HepG2 (cell line): ENCODE measurements around the gene KAZN. TPM values are rescaled to one million over a fixed set of nuclear protein-coding genes. Genes with fewer than 3 reads are reported as not detected.
A peak's percentile ranks its signal among the peaks of the same experiment; 100 is the strongest.

Experiments
- ATAC-seq: fragments of 200-7000 bp; cut with Tn5 transposase; 3 replicates; pipeline ENCODE4 v1.9.1; 2020; ENCODE audit warnings: mild to moderate bottlenecking, moderate library complexity
- BruUV-seq: library from RNA; stranded (reverse); fragments of 400-500 nt; replicated peaks from 2 replicates; lab custom pipeline; 2021; lab: Mats Ljungman, UMichigan
- CTCF ChIA-PET: fragments of 300-600 bp; formaldehyde crosslinking; extraction: SDS; loops from one replicate; lab custom pipeline; 2021; ENCODE audit warnings: low total read pairs, inconsistent platforms, low intra/inter-chr PET ratio; lab: Yijun Ruan, JAX
- POLR2A ChIA-PET: fragments of 350-600 bp; sonication (Branson Sonifier 250); formaldehyde crosslinking; loops from one replicate; lab custom pipeline; 2020; ENCODE audit warnings: antibody characterized with exemption, inconsistent platforms; lab: Yijun Ruan, JAX
- DNase-seq: peaks from one replicate; pipeline ENCODE4 v3.0.0-alpha.2; 2015; ENCODE audit warnings: low spot score
- FAIRE-seq: peaks from 3 replicates; lab custom pipeline; 2011; peaks lifted over from hg19 to GRCh38; lab: Jason Lieb, UNC
- H2AFZ ChIP-seq: one replicate; pipeline ENCODE4 v1.6.1; 2011; ENCODE audit warnings: low read length, inconsistent platforms
- H3K27ac ChIP-seq: fragments of 300-600 bp; 3 replicates; pipeline ENCODE4 v1.8.0; 2011; ENCODE audit warnings: mixed run types, mild to moderate bottlenecking, mixed read lengths, low read length, inconsistent platforms; ENCODE audit not compliant: insufficient read depth; ENCODE audit errors: extremely low read length
- H3K27me3 ChIP-seq, 2 experiments: fragments of 200-600 bp in 1 of 2; 2 replicates in 1 of 2; 3 replicates in 1 of 2; pipeline versions ENCODE4 v1.6.0 to v1.8.0; 2011; ENCODE audit warnings: low read length in 2 of 2, mild to moderate bottlenecking in 2 of 2, moderate library complexity in 2 of 2, inconsistent platforms in 1 of 2; ENCODE audit not compliant: insufficient read depth in 2 of 2, control insufficient read depth in 1 of 2
- H3K36me3 ChIP-seq, 2 experiments: fragments of 200-600 bp in 1 of 2; replicated peaks in 1 of 2; 2 replicates in 1 of 2; 3 replicates in 1 of 2; pipeline versions ENCODE4 v1.5.1 to v1.8.0; 2011; ENCODE audit warnings: low read length in 2 of 2, inconsistent platforms in 1 of 2; ENCODE audit not compliant: insufficient read depth in 2 of 2, control insufficient read depth in 1 of 2
- H3K4me1 ChIP-seq: 2 replicates; pipeline ENCODE4 v1.5.1; 2012; ENCODE audit warnings: low read length, inconsistent platforms; ENCODE audit not compliant: insufficient read depth
- H3K4me2 ChIP-seq: 2 replicates; pipeline ENCODE4 v1.6.0; 2011; ENCODE audit warnings: low read depth, low read length, inconsistent platforms
- H3K4me3 ChIP-seq, 3 experiments: fragments of 200-600 bp in 1 of 3; sonication (generic), shearing (Covaris generic) in 1 of 3; replicated peaks in 1 of 3; 2 replicates each; pipeline ENCODE4 v1.5.1; 2011 to 2016; ENCODE audit warnings: low read length in 3 of 3, inconsistent platforms in 2 of 3, low read depth in 2 of 3, mild to moderate bottlenecking in 2 of 3, control low read depth in 1 of 3, mixed read lengths in 1 of 3; ENCODE audit not compliant: insufficient read depth in 1 of 3
- H3K79me2 ChIP-seq: one replicate; pipeline ENCODE4 v1.6.1; 2011; ENCODE audit warnings: low read length, inconsistent platforms; ENCODE audit not compliant: insufficient read depth
- H3K9ac ChIP-seq: 2 replicates; pipeline ENCODE4 v1.6.0; 2011; ENCODE audit warnings: mild to moderate bottlenecking, low read depth, low read length, inconsistent platforms; ENCODE audit not compliant: insufficient read depth
- H3K9me3 ChIP-seq: 2 replicates; pipeline ENCODE4 v1.5.1; 2012; ENCODE audit warnings: mild to moderate bottlenecking, low read length
- H4K20me1 ChIP-seq: 2 replicates; pipeline ENCODE4 v1.6.0; 2011; ENCODE audit warnings: inconsistent platforms, mild to moderate bottlenecking, low read length, moderate library complexity; ENCODE audit not compliant: insufficient read depth
- DMAP1 ChIP-seq: IDR thresholded peaks from 2 replicates; pipeline ENCODE4 v1.6.1; 2016
- ETV5 ChIP-seq: IDR thresholded peaks from 2 replicates; pipeline ENCODE4 v1.6.1; 2018; ENCODE audit warnings: missing biosample characterization, missing genetic modification reagents, inconsistent platforms, borderline replicate concordance
- WGBS: methylation state at CpG from one replicate; pipeline ENCODE4 v1.1.6; 2017; ENCODE audit warnings: low lambda C conversion rate; 5-methylcytosine and 5-hydroxymethylcytosine counted together
- in situ Hi-C: cut with HindIII; loops from 2 replicates; pipeline ENCODE4 v1.10.0; 2017; ENCODE audit warnings: low pct_unique_long_range_greater_than_20kb; ENCODE audit not compliant: extremely low pct_ligation_motif_present
- intact Hi-C: fragments of 100-400 bp; cut with micrococcal nuclease; formaldehyde crosslinking; loops from one replicate; pipeline ENCODE4 v1.10.0; 2022; ENCODE audit not compliant: unreplicated experiment
- polyA plus RNA-seq, 8 experiments: library from polyadenylated mRNA; depleted of rRNA in 3 of 8; stranded (reverse) in 7 of 8; unstranded in 1 of 8; fragments of >200 nt; fragmentation: Illumina TruSeq in 4 of 8; extraction: Trizol in 4 of 8; gene quantifications; 2 replicates each; pipeline versions ENCODE4 v1.2.1 to v1.2.3, GENCODE V29; 2011 to 2016; ENCODE audit warnings: low read depth in 4 of 8, missing spikeins in 1 of 8, mixed read lengths in 1 of 8; ENCODE audit not compliant: insufficient read depth in 1 of 8
- total RNA-seq, 5 experiments: library from RNA; depleted of rRNA; stranded (reverse); fragments of >200 nt; fragmentation: Illumina TruSeq; extraction: Trizol; gene quantifications; 2 replicates each; pipeline ENCODE4 v1.2.3, GENCODE V29; 2016; ENCODE audit warnings: low read depth in 1 of 5
- TF ChIP-seq, protein P1 (sequence below): sonication (generic); formaldehyde crosslinking; IDR thresholded peaks from 2 replicates; pipeline ENCODE4 v1.5.0; 2020; ENCODE audit warnings: mild to moderate bottlenecking, missing genetic modification reagents, moderate library complexity
- TF ChIP-seq, protein P2 (sequence below): sonication (generic); formaldehyde crosslinking; IDR thresholded peaks from one replicate; pipeline ENCODE4 v1.5.1; 2020; ENCODE audit warnings: mild to moderate bottlenecking, missing genetic modification reagents; ENCODE audit errors: not compliant biosample characterization
- TF ChIP-seq, protein P3 (sequence below): sonication (generic); formaldehyde crosslinking; IDR thresholded peaks from 2 replicates; pipeline ENCODE4 v1.5.1; 2020; ENCODE audit warnings: mild to moderate bottlenecking, missing genetic modification reagents, moderate library complexity

KAZN gene
- total and polyA plus RNA-seq, 2 of the 13 experiments (the other 11 are each of a cell fraction or from before 2014, with no cell fraction given) = 10.4 to 13.5 TPM

DNA sequence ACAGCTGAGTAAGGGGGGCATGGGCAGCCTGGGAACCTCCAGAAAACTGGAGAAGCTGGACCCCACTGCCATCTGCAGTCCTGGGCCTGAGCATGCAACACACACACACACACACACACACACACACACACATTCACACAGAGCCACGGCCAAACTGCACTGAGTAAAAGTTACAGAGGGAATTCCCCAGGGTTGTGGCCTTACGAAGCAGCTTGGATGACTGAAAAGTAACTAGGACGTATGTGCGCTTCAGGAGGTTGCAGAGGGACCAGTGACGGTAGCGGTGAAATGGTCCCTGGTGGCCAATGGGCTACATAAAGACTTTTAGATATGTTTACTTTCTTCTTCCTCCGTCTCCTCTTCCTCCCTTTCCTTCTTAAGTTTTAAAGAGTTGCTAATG, 322.6 kb downstream of the KAZN start (continued):
- TF ChIP-seq, protein P1, sequence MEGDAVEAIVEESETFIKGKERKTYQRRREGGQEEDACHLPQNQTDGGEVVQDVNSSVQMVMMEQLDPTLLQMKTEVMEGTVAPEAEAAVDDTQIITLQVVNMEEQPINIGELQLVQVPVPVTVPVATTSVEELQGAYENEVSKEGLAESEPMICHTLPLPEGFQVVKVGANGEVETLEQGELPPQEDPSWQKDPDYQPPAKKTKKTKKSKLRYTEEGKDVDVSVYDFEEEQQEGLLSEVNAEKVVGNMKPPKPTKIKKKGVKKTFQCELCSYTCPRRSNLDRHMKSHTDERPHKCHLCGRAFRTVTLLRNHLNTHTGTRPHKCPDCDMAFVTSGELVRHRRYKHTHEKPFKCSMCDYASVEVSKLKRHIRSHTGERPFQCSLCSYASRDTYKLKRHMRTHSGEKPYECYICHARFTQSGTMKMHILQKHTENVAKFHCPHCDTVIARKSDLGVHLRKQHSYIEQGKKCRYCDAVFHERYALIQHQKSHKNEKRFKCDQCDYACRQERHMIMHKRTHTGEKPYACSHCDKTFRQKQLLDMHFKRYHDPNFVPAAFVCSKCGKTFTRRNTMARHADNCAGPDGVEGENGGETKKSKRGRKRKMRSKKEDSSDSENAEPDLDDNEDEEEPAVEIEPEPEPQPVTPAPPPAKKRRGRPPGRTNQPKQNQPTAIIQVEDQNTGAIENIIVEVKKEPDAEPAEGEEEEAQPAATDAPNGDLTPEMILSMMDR (CRISPR knock-in tag) = peak; percentile 9; the same call in 1 of the 2 replicates
- TF ChIP-seq DMAP1 = no peak

DNA sequence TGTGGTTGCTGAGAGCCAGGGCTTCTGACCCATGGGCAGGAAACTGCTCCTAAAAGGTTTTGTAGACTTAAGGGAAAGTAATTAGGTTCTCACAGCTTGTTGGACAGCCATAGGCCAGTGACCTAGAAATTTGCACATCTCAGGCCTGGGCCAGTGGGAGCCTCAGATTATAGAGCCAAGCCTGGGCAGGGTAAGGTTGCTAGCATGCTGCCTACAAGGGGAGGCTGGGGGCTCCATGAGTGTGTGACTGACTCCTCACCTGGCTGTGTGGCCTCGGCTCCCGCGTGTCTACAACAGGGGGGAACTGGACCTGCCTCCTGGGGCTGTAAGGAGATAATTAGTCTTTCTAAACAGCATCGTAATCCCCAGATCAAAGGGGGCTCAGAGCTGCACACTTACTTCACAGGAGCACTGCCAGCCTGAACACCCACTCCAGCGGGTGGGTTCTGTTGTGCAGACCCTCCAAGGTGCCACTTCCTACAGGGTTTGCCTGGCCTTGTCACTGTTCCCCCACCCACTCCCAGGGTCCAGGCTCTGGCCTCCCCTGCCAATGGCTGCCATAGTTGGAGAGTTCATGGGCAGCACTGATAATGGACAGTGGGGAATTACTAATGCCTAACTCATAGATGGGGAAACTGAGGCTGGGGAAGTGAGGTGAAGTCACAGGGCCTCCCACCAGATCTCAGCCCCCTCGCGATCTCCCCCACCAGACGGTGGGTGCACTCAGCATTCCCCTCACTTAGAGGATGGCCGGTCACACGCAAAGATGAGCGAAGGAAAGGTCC, 324.6 kb downstream of the KAZN start:
- no TSS peak for BruUV-seq
- H3K27me3 ChIP-seq = no peaks in the 10 kb centered on the region; a peak in 1 of 5 replicates
- no peaks in the 10 kb centered on the region for H4K20me1 ChIP-seq
- H3K4me2 ChIP-seq = peak overlapping the region; percentile 69
- intact Hi-C loops = no loop called here
- peaks cover 67% of the 10 kb centered on the region for H3K4me1 ChIP-seq
- H3K9me3 ChIP-seq = no peaks in the 10 kb centered on the region
- DNase-seq = no peak
- no peak overlapping the region for H3K9ac ChIP-seq
- WGBS = 64% methylated on average over 9 of the region's 11 CpGs
- H3K27ac ChIP-seq = no peak overlapping the region
- H3K4me3 ChIP-seq = peak overlapping the region; percentile 39 to 87 (median 65); a peak in 4 of 6 replicates
- no peak overlapping the region for H2AFZ ChIP-seq
- ATAC-seq = peak; percentile 39
- in situ Hi-C loops = loop anchor here (25.0 kb wide), 1 partner anchor 114 kb away; no protein-coding TSS in a partner anchor
- FAIRE-seq = no peak
- no peaks in the 10 kb centered on the region for H3K36me3 ChIP-seq
- POLR2A ChIA-PET = no interaction called here
- CTCF ChIA-PET = no interaction called here
- H3K79me2 ChIP-seq = peaks cover 33% of the 10 kb centered on the region
- TF ChIP-seq, protein P2, sequence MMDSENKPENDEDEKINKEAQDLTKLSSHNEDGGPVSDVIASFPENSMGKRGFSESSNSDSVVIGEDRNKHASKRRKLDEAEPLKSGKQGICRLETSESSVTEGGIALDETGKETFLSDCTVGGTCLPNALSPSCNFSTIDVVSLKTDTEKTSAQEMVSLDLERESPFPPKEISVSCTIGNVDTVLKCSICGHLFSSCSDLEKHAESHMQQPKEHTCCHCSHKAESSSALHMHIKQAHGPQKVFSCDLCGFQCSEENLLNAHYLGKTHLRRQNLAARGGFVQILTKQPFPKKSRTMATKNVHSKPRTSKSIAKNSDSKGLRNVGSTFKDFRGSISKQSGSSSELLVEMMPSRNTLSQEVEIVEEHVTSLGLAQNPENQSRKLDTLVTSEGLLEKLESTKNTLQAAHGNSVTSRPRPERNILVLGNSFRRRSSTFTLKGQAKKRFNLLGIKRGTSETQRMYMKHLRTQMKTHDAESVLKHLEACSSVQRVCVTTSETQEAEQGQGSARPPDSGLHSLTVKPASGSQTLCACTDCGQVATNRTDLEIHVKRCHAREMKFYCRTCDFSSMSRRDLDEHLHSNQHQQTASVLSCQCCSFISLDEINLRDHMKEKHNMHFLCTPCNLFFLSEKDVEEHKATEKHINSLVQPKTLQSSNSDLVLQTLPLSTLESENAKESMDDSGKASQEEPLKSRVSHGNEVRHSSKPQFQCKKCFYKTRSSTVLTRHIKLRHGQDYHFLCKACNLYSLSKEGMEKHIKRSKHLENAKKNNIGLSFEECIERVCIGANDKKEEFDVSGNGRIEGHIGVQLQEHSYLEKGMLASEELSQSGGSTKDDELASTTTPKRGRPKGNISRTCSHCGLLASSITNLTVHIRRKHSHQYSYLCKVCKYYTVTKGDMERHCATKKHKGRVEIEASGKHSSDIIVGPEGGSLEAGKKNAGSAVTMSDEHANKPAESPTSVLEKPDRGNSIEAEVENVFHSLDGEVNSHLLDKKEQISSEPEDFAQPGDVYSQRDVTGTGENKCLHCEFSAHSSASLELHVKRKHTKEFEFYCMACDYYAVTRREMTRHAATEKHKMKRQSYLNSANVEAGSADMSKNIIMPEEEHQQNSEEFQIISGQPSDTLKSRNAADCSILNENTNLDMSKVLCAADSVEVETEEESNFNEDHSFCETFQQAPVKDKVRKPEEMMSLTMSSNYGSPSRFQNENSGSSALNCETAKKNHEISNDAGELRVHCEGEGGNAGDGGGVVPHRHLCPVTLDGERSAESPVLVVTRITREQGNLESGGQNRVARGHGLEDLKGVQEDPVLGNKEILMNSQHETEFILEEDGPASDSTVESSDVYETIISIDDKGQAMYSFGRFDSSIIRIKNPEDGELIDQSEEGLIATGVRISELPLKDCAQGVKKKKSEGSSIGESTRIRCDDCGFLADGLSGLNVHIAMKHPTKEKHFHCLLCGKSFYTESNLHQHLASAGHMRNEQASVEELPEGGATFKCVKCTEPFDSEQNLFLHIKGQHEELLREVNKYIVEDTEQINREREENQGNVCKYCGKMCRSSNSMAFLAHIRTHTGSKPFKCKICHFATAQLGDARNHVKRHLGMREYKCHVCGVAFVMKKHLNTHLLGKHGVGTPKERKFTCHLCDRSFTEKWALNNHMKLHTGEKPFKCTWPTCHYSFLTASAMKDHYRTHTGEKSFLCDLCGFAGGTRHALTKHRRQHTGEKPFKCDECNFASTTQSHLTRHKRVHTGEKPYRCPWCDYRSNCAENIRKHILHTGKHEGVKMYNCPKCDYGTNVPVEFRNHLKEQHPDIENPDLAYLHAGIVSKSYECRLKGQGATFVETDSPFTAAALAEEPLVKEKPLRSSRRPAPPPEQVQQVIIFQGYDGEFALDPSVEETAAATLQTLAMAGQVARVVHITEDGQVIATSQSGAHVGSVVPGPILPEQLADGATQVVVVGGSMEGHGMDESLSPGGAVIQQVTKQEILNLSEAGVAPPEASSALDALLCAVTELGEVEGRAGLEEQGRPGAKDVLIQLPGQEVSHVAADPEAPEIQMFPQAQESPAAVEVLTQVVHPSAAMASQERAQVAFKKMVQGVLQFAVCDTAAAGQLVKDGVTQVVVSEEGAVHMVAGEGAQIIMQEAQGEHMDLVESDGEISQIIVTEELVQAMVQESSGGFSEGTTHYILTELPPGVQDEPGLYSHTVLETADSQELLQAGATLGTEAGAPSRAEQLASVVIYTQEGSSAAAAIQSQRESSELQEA (CRISPR knock-in tag) = peak; percentile 57
- no peak for TF ChIP-seq ETV5 (CRISPR knock-in tag)
- TF ChIP-seq, protein P3, sequence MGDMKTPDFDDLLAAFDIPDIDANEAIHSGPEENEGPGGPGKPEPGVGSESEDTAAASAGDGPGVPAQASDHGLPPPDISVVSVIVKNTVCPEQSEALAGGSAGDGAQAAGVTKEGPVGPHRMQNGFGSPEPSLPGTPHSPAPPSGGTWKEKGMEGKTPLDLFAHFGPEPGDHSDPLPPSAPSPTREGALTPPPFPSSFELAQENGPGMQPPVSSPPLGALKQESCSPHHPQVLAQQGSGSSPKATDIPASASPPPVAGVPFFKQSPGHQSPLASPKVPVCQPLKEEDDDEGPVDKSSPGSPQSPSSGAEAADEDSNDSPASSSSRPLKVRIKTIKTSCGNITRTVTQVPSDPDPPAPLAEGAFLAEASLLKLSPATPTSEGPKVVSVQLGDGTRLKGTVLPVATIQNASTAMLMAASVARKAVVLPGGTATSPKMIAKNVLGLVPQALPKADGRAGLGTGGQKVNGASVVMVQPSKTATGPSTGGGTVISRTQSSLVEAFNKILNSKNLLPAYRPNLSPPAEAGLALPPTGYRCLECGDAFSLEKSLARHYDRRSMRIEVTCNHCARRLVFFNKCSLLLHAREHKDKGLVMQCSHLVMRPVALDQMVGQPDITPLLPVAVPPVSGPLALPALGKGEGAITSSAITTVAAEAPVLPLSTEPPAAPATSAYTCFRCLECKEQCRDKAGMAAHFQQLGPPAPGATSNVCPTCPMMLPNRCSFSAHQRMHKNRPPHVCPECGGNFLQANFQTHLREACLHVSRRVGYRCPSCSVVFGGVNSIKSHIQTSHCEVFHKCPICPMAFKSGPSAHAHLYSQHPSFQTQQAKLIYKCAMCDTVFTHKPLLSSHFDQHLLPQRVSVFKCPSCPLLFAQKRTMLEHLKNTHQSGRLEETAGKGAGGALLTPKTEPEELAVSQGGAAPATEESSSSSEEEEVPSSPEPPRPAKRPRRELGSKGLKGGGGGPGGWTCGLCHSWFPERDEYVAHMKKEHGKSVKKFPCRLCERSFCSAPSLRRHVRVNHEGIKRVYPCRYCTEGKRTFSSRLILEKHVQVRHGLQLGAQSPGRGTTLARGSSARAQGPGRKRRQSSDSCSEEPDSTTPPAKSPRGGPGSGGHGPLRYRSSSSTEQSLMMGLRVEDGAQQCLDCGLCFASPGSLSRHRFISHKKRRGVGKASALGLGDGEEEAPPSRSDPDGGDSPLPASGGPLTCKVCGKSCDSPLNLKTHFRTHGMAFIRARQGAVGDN = no peak; the same call in 1 of the 2 replicates
